Smooth muscle cell of the brain vasculature (primary cell): Measurements from ENCODE around the gene GOLGA8G.
"Not testable (repeated sequence)": the region's sequence is repeated elsewhere in the genome, so short reads cannot be mapped to it uniquely, and the experiment has no call there.

ENCODE experiments used
- DNase-seq: peaks from one replicate; pipeline ENCODE4 v3.0.0-alpha.2; 2012; ENCODE audit warnings: low read depth, low spot score

GOLGA8G gene

DNA sequence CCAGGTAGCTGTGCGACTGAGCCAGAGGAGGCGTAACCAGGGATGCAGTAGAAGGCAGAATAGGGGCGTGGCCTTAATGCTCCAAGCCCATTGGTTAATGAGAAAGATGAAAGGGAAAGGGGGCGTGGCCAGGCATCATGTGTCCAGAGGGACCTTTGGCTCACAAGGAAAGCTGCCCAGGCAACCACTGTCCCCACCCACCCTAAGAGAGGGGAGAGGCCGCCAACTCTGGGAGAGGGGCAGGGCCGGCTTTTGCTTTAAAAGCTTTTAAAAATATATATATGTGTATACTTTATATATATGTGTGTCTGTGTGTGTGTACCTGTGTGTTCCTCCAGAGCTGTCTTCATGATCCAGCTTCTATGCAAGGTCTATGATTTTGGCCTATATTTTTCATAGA is at the start of gene GOLGA8G:
Gene GOLGA8G, minus strand, starts transcription at position 18 of the 400 bp plus-strand sequence. CDS start 62 bp downstream, outside the sequence.
- not testable (repeated sequence) for DNase-seq

DNA sequence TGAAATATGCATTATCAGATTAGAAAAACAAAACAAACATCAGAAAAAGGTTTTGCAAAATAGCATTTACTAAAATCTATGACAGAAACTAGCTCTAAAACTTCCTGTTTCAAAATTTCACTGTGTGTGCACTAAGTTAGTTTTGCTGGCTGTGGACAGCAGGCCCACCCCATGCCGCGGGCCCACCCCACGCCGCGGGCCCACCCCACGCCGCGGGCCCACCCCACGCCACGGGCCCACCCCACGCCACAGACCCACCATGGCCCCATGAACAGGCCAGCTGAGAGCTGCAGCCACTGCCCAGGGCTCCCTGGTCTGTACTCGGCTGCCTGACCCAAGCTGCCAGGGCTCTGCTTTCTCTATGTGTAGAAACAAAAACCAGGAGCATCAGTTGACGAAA is 40.6 kb upstream of the GOLGA8G start:
- not testable (repeated sequence) for DNase-seq

- DNase-seq: not testable (repeated sequence)
These were observed 20.5 kb upstream of the GOLGA8G start, which contains the start of gene GOLGA6L25 for GRCh38 chr15:28553268-28553667. TSS of gene GOLGA6L25 (plus strand) at chr15:28553568. CDS start at chr15:28553629, 61 bp downstream.

GRCh38 chr15:28515208-28515607 is 17.6 kb downstream of the GOLGA8G start:
- not testable (repeated sequence) for DNase-seq

DNA sequence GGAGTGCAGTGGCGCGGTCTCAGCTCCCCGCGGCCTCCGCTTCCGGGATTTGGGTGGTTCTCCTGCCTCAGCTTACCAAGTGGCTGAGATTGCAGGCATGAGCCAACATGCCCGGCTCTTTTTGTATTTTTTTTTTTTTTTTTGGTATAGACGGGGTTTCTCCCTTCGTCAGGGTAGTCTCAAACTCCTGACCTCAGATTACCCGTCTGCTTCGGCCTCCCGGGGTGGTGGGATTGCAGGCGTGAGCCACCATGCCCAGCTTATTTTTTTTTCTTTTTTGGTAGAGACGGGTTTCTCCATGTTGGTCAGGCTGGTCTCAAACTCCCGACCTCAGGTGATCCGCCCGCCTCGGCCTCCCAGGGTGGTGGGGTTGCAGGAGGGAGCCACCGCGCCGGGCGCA is 18.6 kb downstream of the GOLGA8G start:
- DNase-seq: not testable (repeated sequence)

GRCh38 chr15:28508217-28508889 is 24.4 kb downstream of the GOLGA8G start:
- not testable (repeated sequence) for DNase-seq

DNA sequence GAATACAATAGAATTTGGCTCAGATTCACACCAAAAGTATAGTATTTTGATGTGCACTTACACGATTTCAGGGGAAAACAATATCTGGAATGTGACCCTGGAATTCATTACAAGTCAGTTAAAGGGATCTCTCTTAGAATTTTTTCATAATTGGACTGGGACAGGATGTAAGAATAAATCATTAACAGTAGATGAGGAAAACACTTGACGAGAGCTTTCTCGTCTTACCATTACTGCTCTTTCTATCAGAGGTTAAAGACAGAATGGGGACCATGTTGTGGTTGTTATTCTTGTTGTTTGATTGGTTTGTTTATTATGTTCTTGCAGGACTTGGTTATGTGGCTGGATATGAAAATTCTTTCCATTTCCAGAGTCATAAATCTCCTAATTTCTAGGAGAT is 51.4 kb downstream of the GOLGA8G start:
- DNase-seq: not testable (repeated sequence)
